GM18499 (cell line): ENCODE data around the gene SMURF1.
"Not testable (repeated sequence)": the region's sequence is repeated elsewhere in the genome, so short reads cannot be mapped to it uniquely, and the experiment has no call there.

ENCODE experiments used
- ATAC-seq: cut with Tn5 transposase; IDR thresholded peaks from one replicate; pipeline ENCODE4 v1.9.1; 2021; ENCODE audit warnings: moderate number of reproducible peaks; ENCODE audit not compliant: insufficient read depth, unreplicated experiment

The SMURF1 gene

DNA sequence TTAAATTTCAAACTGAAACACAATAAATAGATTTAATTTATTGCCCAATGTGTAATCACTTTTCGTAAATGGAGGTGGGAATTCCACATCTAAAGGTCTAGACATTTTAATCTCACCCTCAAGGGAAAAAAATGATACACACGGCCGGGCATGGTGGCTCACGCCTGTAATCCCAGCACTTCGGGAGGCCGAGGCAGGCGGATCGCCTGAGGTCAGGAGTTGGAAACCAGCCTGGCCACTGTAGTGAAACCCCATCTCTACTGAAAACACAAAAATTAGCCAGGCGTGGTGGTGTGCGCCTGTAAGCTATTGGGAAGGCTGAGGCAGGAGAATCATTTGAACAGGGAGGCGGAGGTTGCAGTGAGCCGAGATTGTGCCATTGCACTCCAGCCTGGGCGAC is 42.4 kb downstream of the SMURF1 start:
- ATAC-seq: not testable (repeated sequence)

DNA sequence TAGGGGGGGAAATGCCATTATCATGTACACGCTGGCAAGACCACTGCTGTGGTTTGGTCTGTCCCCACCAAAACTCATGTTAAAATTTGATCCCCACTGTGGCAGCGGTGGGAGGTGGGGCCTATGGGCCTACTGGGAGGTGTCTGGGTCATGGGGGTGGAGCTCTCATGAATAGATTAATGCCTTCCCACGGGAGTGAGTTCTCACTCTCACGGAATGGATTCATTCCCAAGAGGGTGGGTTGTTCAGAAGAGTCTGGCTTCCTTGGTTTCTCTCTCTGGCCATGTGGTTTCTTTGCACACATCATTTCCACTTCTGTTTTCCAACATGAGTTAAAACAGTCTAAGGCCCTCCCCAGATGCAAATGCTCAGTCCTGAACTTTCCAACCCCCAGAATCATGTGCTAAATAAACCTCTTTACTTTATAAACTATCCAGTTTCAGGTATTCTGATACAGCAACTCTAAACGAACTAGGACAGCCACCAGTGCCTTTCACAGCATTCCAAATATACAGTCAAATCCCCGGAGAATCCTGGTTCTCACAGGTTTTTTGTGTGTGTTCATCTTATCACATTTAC is 44.3 kb downstream of the SMURF1 start:
- no peak for ATAC-seq

DNA sequence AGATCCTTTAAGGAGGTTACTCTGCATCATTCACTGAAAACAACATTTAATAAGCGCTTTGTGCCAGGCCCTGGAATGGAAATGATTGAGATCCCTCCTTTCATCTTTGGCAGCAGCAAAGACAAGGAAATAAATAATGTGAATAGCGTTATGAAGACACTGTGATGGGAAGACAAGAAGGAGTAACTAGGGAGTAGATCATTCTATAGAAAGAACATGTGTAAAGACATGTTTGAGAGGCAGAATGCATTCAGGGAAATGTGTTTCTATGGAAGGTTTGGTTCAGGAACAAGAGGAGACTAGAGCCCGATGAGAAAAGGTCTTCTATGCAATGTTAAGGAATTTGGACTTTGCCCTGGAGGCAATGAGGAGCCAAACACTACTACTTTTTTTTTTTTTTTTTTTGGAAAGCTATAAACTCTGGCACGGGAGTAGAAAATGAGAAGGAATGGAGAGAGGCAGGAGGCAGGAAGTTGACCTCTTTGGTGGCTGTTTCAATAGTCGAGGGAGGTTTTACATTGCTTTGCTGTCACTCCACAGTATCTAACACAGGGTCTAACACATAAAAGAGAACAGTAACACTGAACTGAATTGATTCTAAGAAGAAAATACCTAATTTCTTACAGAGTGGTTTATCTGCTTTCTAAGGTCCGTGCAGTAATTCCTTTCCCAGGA is 44.9 kb downstream of the SMURF1 start:
- no peak for ATAC-seq

DNA sequence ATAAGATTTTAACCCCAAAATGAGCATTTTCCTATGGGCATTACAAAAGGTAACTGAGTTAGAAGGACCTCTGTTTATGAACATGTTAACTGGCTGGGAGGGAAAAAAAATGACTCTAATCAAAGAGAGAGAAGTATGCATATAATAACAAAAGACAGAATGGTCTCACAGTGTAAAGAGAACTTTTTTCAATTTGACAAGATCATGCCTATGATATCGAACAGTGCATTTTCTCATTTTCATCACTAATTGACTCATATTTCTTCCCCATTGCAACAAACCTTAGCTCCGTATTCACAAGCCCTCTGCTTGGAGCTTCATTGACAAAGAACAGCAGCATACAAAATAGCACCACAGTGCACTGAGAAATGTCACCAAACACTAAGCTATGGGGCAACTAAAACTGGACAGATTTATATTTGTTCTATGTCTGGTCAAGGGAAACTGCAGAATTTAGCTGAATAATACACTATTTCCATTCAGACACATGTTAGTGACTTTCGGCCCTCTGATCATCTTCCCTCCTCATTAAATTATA is 45.6 kb downstream of the SMURF1 start:
- ATAC-seq: no peak

DNA sequence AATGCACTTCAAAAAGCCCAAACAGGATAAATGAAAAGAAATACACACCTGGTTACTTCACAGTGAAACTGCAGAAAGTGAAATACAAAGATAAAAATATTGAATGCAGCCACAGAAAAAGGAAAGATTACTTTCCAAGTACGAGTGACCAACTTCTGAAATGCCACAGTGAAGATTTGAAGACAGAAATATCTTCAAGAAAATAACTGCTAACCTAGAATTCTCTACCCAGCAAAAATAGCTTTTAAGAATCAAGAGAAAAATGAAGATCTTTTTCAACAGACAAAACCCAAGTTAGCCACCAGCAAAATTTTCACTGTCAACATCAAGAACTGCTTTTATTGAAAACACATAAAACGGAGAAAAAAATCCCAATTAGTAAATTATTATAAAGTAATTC is 46.2 kb downstream of the SMURF1 start:
- no peak for ATAC-seq

DNA sequence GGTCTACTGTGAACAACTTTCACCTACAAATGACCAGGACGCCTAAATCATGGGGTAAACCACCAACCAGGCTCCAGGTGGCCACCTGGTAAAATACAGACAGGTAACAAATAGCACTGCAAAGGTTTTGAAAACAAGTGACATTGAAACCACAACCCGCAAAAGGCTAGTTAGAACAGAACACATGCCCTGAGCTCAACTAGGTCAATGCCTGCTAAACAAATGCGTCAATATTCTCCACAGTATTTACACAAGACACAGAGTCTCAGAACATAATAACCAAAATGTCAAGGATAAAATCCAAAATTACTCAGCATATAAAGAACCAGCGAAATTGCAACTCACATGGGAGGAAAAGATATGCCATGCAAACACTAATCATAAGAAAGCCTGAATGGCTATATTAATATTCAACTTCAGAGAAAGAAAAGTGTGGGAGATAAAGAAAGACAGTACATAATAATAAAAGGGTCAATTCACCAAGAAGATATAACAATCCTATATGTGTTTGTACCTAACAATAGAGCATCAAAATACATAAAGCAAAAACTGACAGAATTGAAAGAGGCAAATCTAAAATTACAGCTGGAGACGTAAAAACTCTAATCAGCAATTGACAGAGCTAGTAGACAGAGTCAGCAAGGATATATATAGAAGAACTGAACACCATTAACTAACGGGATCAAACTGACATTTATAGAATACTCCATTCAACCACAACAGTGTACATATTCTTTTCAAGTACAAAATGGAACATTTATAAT is 47.6 kb downstream of the SMURF1 start:
- ATAC-seq: no peak

DNA sequence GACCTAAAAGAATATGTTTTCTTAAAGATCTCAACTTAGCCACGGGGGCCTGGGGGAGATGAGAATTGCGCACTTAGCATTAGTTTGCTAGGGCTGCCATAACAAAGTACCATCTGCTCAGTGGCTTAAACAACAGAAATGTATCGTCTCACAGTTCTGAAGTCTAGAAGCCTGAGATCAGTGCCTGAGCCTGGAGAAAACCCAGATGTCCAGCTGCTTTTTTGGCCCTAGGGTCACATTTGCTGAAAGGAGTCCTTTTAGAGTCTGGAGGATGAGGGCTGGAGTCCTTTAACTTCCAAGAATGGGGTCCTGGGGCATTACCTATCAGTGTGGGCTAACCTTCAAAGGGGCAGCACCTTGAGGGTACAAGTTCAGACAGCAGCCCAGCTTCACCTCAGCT is 48.2 kb downstream of the SMURF1 start:
- no peak for ATAC-seq

DNA sequence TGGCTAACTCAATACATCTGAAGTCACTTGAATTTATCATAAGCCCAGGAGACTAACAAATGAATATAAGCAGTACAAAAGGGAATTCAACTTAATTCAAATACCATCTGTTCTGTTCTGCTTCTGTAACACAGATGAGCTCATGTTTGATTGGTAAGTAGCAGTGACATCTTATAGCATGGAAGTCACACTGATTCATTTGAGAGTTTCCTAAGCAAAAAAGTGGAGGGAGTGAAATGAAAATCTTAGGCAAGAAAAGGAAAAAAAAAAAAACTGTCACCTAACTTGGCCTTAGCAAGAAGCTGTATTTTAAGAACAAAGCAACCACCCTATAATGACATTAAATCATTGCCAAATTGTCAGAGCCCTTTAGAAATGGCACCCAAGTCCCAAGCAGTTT is 49.5 kb downstream of the SMURF1 start:
- ATAC-seq: no peak

DNA sequence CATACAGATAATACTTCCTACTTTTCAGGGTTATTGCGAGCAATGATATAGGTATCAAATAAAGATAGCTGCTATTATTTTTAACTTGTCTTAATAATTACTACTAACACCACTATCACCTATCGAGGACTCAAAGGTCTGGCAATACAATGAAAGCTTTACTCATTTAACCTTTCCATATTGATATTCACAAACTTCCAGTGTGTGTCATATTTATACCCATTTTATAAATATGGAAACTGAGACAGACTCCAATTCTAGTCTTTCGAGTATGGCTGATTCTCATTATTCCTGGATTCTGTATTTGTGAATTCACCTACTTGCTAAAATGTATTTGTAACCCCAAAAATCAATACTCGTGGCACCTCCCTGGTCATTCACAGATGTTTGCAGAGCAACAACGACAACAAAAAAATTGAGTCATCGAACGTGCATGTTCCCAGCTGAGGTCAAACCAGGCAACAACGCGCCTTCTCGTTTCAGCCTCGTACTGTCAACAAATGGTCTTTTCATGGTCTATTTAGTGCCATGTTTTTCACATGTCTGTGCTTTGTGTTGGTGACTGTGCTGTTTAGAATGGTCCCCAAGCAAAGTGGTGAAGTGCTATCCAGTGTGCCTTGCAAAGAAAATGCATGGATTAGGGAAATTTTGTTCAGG is 51.7 kb downstream of the SMURF1 start:
- no peak for ATAC-seq

DNA sequence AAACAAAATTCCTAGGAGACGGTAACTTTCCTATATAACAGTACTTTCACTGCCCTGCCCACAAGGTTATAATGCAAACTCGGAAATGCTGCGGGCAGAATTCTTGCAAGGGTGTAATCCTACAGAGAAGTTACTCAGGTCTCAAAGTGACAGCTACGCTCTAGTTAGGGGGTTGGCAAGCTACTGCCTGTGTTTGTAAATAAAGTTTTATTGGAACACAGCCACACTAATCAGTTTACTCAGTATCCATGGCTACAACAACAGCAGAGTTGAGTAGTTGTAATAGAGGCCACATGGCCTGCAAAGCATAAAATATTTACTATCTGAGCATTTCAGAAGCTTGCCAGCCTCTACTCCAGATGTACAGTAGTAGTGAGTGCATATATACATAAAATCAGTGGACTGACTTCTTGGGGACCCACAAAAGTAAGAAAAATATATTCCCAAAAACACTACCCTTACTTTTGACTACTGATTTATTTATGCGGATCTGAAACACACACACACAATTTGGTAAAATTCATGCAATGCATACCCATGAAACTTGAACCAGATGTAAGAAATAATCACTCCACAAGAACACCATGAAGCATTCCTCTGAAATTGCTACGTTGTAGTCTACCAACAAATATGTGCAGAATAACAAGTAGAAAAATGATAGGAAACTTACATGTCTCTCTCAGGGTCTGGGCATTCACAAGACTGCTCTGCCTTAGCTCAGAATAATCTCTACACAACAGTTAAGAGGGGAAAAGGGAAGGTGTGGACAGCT is 53.0 kb downstream of the SMURF1 start:
- ATAC-seq: no peak

DNA sequence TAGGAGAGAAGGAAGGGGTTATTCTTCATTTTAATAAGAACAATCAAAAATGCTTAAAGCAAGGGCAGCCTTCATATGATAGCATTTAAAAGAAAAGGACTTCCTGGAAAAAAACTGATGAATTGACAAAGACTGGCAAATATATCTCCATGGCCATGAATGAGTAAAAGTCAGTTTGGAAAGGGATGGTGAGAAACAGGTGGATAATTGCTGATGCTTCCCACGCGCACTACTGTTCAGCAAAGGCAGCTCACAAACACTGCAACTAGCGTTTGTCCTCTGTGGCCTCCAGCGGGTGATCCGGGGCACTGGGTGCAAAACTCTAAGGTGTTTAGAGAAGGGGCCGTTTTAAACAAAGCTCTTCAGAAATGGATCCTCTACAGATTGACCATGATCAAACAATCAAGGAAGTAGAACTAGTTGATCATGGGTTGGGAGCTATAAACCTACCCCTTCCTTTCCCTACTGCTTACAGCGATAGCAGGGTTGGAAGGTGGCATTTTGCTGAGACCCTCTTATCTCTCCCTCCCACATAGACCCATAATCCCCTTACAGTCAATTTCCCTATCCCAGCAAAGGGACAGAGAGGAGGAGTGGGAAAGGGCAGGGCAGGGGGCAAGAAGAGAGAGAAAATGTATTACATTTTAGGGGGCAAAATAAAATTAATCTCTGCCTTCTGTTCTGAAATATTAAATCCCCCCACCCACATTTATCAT is 53.8 kb downstream of the SMURF1 start:
- no peak for ATAC-seq

DNA sequence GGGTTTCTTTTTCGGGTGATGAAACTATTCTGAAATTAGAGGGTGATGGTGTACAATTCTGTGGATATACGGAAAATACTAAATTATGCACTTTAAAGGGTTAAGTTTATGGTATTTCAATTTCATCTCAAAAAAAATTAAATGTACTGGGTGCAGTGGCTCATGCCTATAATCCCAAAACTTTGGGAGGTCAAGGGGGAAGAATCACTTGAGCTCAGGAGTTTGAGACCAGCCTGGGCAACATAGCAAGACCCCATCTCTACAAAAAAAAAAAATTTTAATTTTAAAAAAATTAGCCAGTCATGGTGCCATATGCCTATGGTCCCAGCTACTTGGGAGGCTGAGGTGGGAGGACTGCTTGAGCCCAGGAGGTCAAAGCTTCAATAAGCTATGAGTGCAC is 57.0 kb downstream of the SMURF1 start:
- ATAC-seq: no peak

DNA sequence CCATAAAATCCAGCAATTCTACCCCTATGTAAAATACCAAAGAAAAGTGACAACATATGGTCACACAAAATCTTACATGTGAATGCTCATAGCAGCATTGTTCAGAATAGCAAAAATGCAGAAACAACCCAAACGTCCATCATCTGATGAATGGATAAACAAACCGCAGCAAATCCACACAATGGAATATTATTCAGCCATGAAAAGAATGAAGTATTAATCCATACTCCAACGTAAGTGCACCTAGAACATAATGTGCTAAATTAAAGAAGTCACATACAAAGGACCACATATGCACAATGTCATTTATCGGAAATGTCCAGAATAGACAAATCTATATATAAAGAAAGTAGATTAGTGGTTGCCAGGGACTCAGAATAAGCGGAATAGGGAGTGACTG is 57.4 kb downstream of the SMURF1 start:
- no peak for ATAC-seq

DNA sequence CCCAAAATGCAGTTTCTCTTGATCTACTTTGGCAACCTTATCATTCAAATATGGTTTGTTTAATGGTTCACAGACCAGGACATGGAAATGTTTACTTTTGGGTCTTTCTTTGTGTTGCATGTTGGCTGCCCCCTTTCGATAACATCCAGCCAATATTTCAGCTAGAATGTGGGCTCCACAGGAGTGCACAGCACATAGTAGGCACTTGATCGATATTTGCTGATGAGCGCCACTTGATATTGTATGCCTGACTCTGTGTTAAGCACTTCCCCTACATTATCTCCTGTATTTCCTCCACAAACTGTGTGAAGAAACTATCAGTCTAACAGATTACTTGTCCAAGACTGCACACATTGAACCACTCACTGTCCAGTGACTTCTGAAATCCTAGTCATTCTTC is 60.2 kb downstream of the SMURF1 start:
- ATAC-seq: no peak

DNA sequence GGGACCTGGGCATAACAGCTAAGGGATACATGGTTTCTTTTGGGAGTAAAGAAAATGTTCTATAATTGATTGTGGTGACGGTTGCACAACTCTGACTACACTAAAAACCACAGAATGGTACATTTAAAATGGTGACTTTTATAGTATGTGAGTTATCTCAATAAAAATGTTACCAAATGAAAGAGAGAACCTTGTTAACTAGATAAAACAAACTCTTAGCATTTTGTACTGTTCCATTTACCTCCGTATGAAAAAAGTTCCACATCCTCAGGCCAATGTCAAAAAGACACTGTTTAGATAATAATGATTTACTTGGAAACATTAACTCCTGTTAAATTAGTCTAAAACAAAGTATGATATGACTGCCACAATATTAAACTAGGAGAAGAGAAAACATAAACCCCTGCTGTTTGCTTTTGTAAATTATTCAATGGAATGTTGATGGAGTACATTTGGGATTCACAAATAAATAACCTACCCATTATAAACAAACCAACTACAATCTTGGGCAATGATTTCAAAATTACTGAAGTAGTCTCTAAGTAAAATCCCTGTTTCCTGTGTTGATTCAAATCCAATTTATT is 60.7 kb downstream of the SMURF1 start:
- no peak for ATAC-seq

DNA sequence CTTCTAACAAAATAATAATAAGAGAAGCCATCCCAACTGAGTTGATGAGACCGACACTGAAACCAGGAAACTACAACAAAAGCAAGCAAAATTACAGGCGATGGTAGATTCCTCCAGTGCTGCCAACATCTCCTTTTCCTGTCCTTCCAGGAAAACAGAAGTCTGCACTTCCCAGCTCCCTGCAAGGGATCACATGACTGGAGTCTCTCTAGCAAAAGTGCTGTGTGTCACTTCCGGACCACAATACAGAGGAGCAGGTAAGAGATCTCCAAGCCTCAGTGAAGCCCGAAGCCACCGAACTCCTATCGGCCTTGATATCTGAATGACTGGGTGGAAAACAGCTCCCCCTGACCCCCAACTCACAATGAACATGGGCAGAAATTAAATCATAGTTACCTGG is 63.2 kb downstream of the SMURF1 start:
- ATAC-seq: no peak

DNA sequence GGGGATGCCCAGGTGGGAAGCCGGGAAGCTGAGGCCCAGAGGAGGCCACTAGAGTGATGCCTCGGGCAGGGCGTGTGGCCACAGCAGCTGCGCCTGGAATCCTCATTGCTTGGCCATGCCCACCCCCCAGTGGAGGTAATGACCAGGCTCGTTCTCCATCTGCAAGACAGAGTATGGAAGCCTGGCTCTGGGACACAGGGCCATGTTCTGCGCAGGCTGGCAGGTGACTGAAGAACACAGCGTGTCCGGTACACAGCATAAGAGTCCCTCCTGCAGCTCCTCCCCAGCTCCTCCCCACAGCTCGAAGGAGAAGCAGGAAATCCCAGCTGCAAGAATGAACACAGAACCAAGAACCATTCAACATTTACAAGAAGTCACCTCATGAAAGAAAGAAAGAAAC is 64.8 kb downstream of the SMURF1 start:
- no peak for ATAC-seq

DNA sequence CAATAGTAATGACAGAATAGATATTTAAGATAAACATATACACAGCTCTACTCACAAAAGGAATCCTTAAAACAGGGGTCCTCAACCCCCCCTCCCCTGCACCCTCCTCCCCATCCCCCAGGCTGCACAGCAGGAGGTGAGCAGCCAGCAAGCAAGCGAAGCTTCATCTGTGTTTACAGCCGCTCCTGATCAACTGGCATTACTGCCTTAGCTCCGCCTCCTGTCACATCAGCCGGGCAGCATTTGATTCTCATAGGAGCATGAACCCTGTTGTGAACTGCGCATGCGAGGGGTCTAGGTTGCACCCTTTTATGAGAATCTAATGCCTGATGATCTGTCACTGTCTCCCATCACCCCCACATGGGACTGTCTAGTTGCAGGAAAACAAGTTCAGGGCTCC is 65.5 kb downstream of the SMURF1 start:
- ATAC-seq: no peak

DNA sequence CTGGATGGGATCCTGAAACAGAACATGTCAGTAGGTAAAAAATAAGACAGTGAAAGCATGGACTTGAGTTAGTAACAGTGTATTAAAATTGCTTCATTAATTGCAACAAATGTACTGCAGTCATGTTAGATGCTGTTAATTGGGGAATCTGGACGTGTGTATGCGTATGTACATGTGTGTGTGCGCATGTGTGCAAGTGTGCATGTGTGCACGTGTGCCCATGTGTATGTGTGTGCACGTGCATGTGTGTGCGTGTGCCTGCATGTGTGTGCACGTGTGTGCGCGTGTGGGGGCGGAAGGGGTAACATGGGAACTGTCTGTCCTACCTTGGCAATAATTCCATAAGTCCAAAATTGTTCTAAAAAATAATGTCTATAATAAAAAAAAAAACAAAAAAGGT is 67.3 kb downstream of the SMURF1 start:
- no peak for ATAC-seq
